GM12892 (cell line): ENCODE measurements around the gene IDH3G.

Experiments used
- POLR2A ChIP-seq: IDR thresholded peaks from 2 replicates; pipeline ENCODE4 v1.6.1; 2011; ENCODE audit warnings: low read depth, low read length, control low read depth
- TAF1 ChIP-seq: IDR thresholded peaks from 2 replicates; pipeline ENCODE4 v1.6.1; 2011; ENCODE audit warnings: low read depth, mild to moderate bottlenecking, control low read depth, low read length, borderline replicate concordance

DNA sequence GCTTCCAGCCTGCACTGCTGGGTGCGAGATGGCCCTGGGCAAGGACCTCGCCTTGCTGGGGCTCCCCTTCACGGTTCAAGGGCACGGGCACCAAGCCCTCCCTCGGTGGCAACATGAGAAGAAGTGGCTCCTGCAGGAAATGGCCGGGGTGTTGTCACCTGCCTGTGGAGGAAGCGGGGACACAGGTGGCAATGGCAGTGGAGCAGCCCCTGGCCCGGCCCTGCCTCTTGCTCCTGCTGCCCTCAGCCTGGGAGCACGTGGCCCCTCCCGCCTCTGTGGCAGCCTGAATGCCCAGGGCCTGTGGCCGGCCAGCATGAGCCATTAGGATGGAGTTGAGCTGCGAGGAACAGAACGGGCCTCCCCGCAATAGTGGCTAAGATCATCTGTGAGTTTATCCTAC, 52.7 kb downstream of the IDH3G start:
- no peak for TF ChIP-seq TAF1
- TF ChIP-seq POLR2A: no peak
